ENCODE measurements around the gene LSM8.
"Not testable (repeated sequence)": the region's sequence is repeated elsewhere in the genome, so short reads cannot be mapped to it uniquely, and the experiment has no call there.

LSM8 gene
- long read RNA-seq, donor 1, full-length matches to known transcripts, result 63 of 63 reads
- long read RNA-seq, donor 1, partial matches to known transcripts, result 0 of 63 reads
- long read RNA-seq, donor 1, other reads (novel, unspliced or antisense), result 0 of 63 reads
- long read RNA-seq, donor 2, transcript LSM8-201 (4 exons, 1,305 nt), result major isoform, 30 of 41 reads
- long read RNA-seq, donor 2, partial matches to known transcripts, result 11 of 41 reads
- long read RNA-seq, donor 2, other reads (novel, unspliced or antisense), result 0 of 41 reads
- long read RNA-seq, donor 3, full-length matches to known transcripts, result 19 of 19 reads
- long read RNA-seq, donor 3, partial matches to known transcripts, result 0 of 19 reads
- long read RNA-seq, donor 3, other reads (novel, unspliced or antisense), result 0 of 19 reads
- long read RNA-seq, donor 4, full-length matches to known transcripts, result 27 of 34 reads
- long read RNA-seq, donor 4, partial matches to known transcripts, result 7 of 34 reads
- long read RNA-seq, donor 4, other reads (novel, unspliced or antisense), result 0 of 34 reads
- long read RNA-seq, donor 5, transcript LSM8-203 (3 exons, 1,920 nt), result minor isoform, 5 of 50 reads
- long read RNA-seq, donor 5, transcript LSM8-201 (4 exons, 1,305 nt), result major isoform, 45 of 50 reads
- long read RNA-seq, donor 5, partial matches to known transcripts, result 0 of 50 reads
- long read RNA-seq, donor 5, other reads (novel, unspliced or antisense), result 0 of 50 reads
- long read RNA-seq, donor 6, transcript LSM8-201 (4 exons, 1,305 nt), result major isoform, 32 of 34 reads
- long read RNA-seq, donor 6, partial matches to known transcripts, result 0 of 34 reads
- long read RNA-seq, donor 6, other reads (novel, unspliced or antisense), result 0 of 34 reads
- long read RNA-seq, donor 7, transcript LSM8-203 (3 exons, 1,920 nt), result minor isoform, 6 of 84 reads
- long read RNA-seq, donor 7, transcript LSM8-201 (4 exons, 1,305 nt), result major isoform, 78 of 84 reads
- long read RNA-seq, donor 7, partial matches to known transcripts, result 0 of 84 reads
- long read RNA-seq, donor 7, other reads (novel, unspliced or antisense), result 0 of 84 reads
- long read RNA-seq, donor 8, full-length matches to known transcripts, result 49 of 49 reads
- long read RNA-seq, donor 8, partial matches to known transcripts, result 0 of 49 reads
- long read RNA-seq, donor 8, other reads (novel, unspliced or antisense), result 0 of 49 reads

- DNase-seq, result peak; percentile 96
These were observed at the start of gene LSM8 for GRCh38 chr7:118183786-118184564. TSS of gene LSM8 (plus strand) at chr7:118184164. CDS start at chr7:118184224, 60 bp downstream.

- not testable (repeated sequence) for DNase-seq
These were observed 49.5 kb upstream of the LSM8 start for GRCh38 chr7:118134420-118134819.

GRCh38 chr7:118140468-118140867 is 43.5 kb upstream of the LSM8 start:
- no peak for DNase-seq

- DNase-seq, result no peak
These were observed 42.0 kb upstream of the LSM8 start for GRCh38 chr7:118142012-118142411.

GRCh38 chr7:118148930-118149329 is 35.0 kb upstream of the LSM8 start:
- DNase-seq, result no peak

- no peak for DNase-seq
These were observed 34.6 kb upstream of the LSM8 start for GRCh38 chr7:118149394-118149793.

GRCh38 chr7:118151671-118152070 is 32.3 kb upstream of the LSM8 start:
- no peak for DNase-seq

- no peak for DNase-seq
These were observed 31.8 kb upstream of the LSM8 start for GRCh38 chr7:118152149-118152548.

- DNase-seq, result no peak
These were observed 31.3 kb upstream of the LSM8 start for GRCh38 chr7:118152654-118153053.

- no peak for DNase-seq
These were observed 30.3 kb upstream of the LSM8 start for GRCh38 chr7:118153551-118154177.

- no peak for DNase-seq
These were observed 25.2 kb upstream of the LSM8 start for GRCh38 chr7:118158766-118159165.

GRCh38 chr7:118169146-118169545 is 14.8 kb upstream of the LSM8 start:
- DNase-seq, result no peak

GRCh38 chr7:118175740-118176139 is 8.2 kb upstream of the LSM8 start:
- no peak for DNase-seq

- DNase-seq, result no peak
These were observed 4.8 kb upstream of the LSM8 start for GRCh38 chr7:118179191-118179590.

- DNase-seq, result peak; percentile 13
These were observed 1.2 kb upstream of the LSM8 start for GRCh38 chr7:118182593-118183427.

GRCh38 chr7:118183428-118183785 is 557 bp upstream of the LSM8 start:
- no peak for DNase-seq

GRCh38 chr7:118184565-118184940 is 589 bp downstream of the LSM8 start:
- DNase-seq, result no peak

GRCh38 chr7:118185163-118185860 is 1.3 kb downstream of the LSM8 start:
- no peak for DNase-seq

GRCh38 chr7:118186501-118186900 is 2.5 kb downstream of the LSM8 start:
- no peak for DNase-seq

- DNase-seq, result no peak
These were observed 10.6 kb downstream of the LSM8 start for GRCh38 chr7:118194571-118194970.

Measured in right kidney (tissue), 9 donors.